Effector CD4-positive, alpha-beta T cell (primary cell): ENCODE measurements around the gene RTF1.
"Not testable (repeated sequence)": the region's sequence is repeated elsewhere in the genome, so short reads cannot be mapped to it uniquely, and the experiment has no call there.

ENCODE experiments used
- DNase-seq: peaks from one replicate; pipeline ENCODE4 v3.0.0-alpha.2; 2020
- total RNA-seq: gene quantifications from one replicate; lab custom pipeline; 2026; lab: John Stamatoyannopoulos, UW

Gene RTF1
- 77.3 reads per million, percentile 77 among the genes with 10 or more reads in this experiment for total RNA-seq

GRCh38 chr15:41416742-41417417 is at the start of gene RTF1:
Gene RTF1, plus strand, starts transcription at chr15:41417095. Its CDS starts 21 bp downstream, at chr15:41417116.
- DNase-seq = peak; percentile 94

- DNase-seq = no peak
Measured at GRCh38 chr15:41367418-41367817, 49.5 kb upstream of the RTF1 start.

DNA sequence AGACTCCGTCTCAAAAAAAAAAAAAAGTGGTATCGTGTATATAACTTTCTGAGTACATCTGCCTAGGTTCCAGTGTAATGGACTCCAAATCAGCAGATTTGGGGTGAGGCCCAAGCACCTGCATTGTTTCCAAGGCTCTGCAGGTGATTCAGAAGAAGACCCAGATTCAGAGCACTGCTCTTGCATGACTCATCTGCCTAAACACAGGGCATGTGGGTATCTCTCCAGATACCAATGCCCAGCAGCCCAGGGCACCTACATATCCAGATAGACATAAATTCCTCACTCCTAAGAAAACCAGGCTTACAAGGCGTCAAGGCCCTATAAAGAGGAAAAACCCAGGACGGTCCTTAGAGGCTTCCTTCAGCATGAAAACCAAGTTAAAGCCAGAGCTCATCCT is 38.9 kb upstream of the RTF1 start:
- DNase-seq = no peak

GRCh38 chr15:41383974-41384749 is 32.7 kb upstream of the RTF1 start:
- not testable (repeated sequence) for DNase-seq

- DNase-seq = no peak
Measured at GRCh38 chr15:41387646-41388045, 29.2 kb upstream of the RTF1 start.

DNA sequence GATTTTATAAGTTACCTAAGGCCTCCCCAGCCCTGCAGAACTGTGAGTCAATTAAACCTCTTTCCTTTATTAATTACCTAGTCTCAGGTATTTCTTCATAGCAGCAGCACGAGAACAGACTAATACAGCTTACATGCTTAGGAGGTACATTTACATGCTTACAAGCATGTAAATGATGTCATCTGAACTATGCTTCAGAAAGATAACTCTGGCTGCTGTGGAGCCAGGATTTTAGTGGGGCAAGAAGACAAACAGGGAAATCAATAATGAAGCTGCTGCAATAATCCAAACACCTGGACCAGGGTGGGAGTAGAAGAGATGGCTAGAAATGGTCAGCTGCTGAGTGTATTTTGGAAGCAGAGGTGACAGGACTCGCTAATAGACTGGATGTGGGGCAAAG is 24.2 kb upstream of the RTF1 start:
- no peak for DNase-seq

GRCh38 chr15:41394924-41395323 is 22.0 kb upstream of the RTF1 start:
- no peak for DNase-seq

DNA sequence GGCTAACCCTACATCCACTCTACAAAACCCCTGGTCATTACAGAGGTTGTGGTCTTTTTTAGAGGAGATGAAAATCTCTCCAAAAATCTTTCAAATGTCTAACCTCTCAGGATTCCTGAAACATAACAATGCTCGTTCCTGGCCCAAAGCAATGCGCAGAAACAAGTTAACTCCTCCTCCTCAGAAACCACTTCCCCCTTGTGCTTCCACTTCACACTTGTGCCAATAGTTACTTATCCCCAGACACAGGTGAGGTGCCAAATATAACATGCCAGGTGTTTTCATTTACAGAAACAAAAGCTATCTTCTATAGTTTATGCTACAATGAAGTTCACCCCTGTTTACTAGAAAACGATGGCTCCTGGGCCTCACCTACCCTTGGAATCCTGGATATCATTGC is 20.8 kb upstream of the RTF1 start:
- no peak for DNase-seq

- no peak for DNase-seq
Measured at GRCh38 chr15:41401904-41402267, 15.0 kb upstream of the RTF1 start.

DNA sequence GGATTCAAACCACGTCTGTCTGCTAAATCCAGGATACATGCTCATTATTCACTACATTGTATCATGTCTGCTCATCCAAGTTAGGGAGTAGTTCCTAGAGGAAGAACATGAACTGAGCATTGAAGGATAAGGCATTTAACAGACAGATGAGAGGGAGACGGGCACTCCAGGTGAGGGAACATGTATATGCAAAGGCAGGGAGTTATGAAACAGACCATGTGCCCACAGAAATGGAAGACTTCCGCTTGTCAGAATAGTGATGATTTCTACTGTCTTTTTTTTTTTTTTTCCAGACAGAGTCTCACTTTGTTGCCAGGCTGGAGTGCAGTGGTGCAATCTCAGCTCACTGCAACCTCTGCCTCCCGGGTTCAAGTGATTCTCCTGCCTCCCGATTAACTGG is 9.6 kb upstream of the RTF1 start:
- DNase-seq = no peak

- no peak for DNase-seq
Measured at GRCh38 chr15:41408234-41408641, 8.7 kb upstream of the RTF1 start.

DNA sequence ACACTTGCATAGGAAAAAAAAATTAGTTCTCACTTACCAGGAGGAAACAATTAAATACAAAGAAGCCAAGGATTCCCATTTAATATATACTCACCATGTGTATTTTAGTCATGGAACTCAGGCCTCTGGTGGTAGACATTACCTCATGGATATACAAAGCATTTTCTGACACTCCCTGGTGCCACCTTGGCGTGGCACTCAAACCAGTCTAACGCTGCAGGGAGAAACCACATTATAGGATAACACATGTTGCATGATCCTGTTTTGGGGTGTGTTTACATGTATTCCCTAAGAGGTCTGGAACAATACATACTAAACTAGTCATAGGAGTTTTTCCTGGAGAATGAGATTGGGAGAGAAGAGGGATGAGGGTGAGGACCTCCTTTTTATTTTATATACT is 5.9 kb upstream of the RTF1 start:
- DNase-seq = no peak

DNA sequence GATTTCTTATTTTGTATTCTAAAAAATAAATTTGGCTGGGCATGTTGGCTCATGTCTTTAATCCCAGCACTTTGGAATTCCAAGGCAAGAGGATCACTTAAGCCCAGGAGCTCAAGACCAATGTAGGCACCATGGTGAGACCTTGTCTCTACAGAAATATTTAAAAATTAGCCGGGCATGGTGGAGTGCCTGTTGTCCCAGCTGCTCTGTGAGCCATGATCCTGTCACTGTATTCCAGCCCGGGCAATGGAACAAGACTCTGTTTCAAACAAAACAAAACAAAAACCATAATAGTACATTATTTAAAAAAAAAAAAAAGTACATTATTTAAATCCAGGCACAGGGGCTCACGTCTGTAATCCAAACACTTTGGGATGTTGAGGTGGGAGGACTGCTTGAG is 5.5 kb upstream of the RTF1 start:
- no peak for DNase-seq

DNA sequence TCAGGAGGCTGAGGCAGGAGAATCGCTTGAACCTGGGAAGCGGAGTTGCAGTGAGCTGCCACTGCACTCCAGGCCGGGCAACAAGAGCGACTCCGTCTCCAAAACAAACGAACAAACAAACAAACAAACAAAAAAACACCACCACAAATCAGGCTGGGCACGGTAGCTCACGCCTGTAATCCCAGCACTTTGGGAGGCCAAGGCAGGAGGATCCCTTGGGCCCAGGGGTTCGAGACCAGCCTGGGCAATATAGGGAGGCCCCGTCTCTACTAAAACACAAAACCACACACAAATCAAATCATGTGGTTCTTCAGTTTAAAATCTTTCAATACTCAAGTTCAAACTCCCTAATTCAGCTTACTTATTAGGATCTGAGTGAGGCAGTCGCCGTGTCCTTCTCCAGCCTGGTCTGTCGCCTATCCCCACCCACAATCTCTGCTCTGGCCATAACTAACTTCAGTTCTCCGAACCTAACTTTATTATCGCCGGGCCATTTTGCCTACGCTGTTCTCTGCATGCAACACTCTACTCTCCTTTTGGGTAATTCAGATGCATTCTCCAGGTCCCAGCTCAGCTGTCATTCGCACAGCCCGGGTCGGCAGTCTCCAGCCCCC is 660 bp upstream of the RTF1 start:
- no peak for DNase-seq

GRCh38 chr15:41417418-41418195 is 712 bp downstream of the RTF1 start:
- no peak for DNase-seq

- no peak for DNase-seq
Measured at GRCh38 chr15:41423979-41424659, 7.2 kb downstream of the RTF1 start.

GRCh38 chr15:41424809-41425208 is 7.9 kb downstream of the RTF1 start:
- DNase-seq = no peak

GRCh38 chr15:41425907-41426306 is 9.0 kb downstream of the RTF1 start:
- not testable (repeated sequence) for DNase-seq

- no peak for DNase-seq
Measured at GRCh38 chr15:41429003-41429890, 12.4 kb downstream of the RTF1 start.

- DNase-seq = no peak
Measured at GRCh38 chr15:41435037-41435786, 18.3 kb downstream of the RTF1 start.

DNA sequence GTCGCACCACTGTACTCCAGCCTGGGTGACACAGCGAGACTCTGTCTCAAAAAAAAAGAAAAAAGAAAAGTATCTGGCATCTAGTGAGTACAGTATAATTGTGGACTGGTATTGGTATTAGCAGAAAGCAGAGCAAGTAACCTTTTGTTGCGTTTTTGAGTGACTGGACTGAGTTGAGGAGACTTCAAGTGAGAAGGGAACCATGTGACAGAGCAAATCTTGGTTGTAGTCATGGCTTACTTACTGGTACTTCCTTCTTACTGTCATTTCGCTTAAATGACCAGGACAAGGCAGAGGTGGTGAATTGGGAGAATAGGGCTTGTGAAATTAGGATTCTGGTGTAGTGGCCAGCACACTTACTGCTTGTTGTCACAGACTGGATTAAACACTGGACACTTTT is 20.6 kb downstream of the RTF1 start:
- no peak for DNase-seq
